ENCODE data around the gene EIF3A. TPM values are rescaled to one million over a fixed set of nuclear protein-coding genes. Genes with fewer than 3 reads are reported as not detected.

Gene EIF3A
- total RNA-seq, 1 donor from 2014 or later = 94.7 TPM

DNA sequence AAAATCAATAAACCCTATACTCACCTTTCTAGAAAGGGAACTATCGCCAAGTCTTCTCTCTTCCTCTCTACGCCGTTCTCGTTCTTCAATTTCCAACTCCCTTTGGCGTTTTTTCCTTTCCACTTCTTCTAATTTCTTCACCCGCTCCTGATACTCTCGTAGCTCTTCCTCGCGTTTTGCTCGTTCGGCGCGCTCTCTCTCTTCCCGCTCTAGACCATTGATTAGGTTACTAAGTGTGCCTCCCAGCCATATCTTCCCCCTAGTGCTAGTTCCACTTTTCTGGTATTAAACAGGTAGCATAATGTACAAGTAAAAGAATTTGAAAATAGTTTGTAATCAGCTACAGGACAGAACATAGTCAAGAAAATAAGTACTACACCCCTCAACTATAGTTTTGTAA lies 30.8 kb downstream of the EIF3A start:
- H3K27ac ChIP-seq = no peak overlapping the region
- intact Hi-C loops (cut with DNase I) = no loop called here
- H3K9me3 ChIP-seq = no peaks in the 10 kb centered on the region
- ATAC-seq (no peak), DNase-seq (no peak)
- peaks cover 99% of the 10 kb centered on the region for H3K36me3 ChIP-seq
- no peaks in the 10 kb centered on the region for H3K27me3 ChIP-seq (ENCODE audit: low read depth)
- no peak overlapping the region for H3K4me3 ChIP-seq
- TF ChIP-seq, protein P1, sequence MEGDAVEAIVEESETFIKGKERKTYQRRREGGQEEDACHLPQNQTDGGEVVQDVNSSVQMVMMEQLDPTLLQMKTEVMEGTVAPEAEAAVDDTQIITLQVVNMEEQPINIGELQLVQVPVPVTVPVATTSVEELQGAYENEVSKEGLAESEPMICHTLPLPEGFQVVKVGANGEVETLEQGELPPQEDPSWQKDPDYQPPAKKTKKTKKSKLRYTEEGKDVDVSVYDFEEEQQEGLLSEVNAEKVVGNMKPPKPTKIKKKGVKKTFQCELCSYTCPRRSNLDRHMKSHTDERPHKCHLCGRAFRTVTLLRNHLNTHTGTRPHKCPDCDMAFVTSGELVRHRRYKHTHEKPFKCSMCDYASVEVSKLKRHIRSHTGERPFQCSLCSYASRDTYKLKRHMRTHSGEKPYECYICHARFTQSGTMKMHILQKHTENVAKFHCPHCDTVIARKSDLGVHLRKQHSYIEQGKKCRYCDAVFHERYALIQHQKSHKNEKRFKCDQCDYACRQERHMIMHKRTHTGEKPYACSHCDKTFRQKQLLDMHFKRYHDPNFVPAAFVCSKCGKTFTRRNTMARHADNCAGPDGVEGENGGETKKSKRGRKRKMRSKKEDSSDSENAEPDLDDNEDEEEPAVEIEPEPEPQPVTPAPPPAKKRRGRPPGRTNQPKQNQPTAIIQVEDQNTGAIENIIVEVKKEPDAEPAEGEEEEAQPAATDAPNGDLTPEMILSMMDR (IDR thresholded peaks at IDR 0.05) = no peak
- H3K4me1 ChIP-seq = no peaks in the 10 kb centered on the region

DNA sequence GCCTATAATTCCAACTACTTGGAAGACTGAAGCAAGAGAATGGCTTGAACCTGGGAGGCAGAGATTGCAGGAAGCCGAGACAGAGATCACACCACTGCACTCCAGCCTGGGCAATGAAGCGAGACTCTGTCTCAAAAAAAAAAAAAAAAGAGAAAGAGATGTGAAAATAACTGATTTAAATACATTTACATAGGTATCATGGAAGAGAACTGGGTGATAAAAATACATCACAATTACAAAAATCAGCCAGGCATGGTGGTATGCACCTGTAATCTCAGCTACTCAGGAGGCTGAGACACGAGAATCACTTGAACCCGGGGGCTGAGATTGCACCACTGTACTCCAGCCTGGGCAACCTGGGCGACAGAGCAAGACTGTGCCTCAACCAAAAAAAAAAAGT lies 31.3 kb downstream of the EIF3A start:
- no peak overlapping the region for H3K27ac ChIP-seq
- H3K9me3 ChIP-seq = no peaks in the 10 kb centered on the region

DNA sequence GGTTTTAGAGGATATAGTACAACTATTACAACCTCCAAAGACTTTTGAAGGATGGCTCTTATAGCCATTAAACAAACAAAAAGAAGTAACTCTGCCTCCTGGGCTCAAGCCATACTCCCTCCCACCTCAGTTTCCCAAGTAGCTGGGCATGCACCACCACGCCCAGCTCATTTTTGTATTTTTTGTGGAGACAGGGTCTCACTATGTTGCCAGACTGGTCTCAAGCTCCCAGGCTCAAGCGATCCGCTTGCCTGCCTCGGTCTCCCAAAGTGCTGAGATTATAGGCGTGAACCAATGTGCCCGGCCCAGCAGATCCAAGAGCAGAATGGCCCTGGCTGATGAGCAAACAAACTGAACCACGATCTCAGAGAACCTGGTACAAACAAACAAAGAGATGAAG lies 35.1 kb downstream of the EIF3A start:
- Histone ChIP-seq H3K27me3 (ENCODE audit: low read depth) (no peaks in the 10 kb centered on the region), H3K36me3 (peaks cover 100% of the 10 kb centered on the region), H3K9me3 (no peaks in the 10 kb centered on the region), H3K4me1 (no peaks in the 10 kb centered on the region), H3K27ac (no peak overlapping the region), H3K4me3 (no peak overlapping the region)
- ATAC-seq (no peak), DNase-seq (no peak)
- intact Hi-C loops (cut with DNase I) = no loop called here
- TF ChIP-seq, protein P1 (IDR thresholded peaks at IDR 0.05) = no peak

More for the DNA sequence above, 31.3 kb downstream of the EIF3A start:
- Histone ChIP-seq H3K4me3 (no peak overlapping the region), H3K36me3 (peaks cover 99% of the 10 kb centered on the region), H3K27me3 (ENCODE audit: low read depth) (no peaks in the 10 kb centered on the region), H3K4me1 (no peaks in the 10 kb centered on the region)
- ATAC-seq = no peak
- intact Hi-C loops (cut with DNase I) = no loop called here
- no peak for DNase-seq
- TF ChIP-seq, protein P1 (IDR thresholded peaks at IDR 0.05) = no peak

DNA sequence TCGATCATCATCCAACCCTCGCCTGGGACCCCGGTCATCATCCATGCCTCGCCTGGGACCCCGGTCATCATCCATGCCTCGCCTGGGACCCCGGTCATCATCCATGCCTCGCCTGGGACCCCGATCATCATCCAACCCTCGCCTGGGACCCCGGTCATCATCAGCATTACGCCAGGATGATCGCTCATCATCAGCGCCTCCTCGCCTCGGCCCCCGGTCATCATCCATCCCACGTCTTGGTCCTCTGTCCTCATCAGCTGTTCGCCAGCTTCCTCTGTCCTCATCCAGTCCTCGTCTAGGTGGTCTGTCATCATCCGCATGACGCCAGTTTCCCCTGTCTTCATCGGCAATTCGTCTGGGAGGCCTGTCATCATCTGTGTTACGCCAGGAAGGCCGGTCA lies 38.4 kb downstream of the EIF3A start:
- no peaks in the 10 kb centered on the region for H3K4me1 ChIP-seq
- peaks cover 100% of the 10 kb centered on the region for H3K36me3 ChIP-seq
- ATAC-seq (no peak), DNase-seq (no peak)
- no peaks in the 10 kb centered on the region for H3K27me3 ChIP-seq (ENCODE audit: low read depth)
- TF ChIP-seq, protein P1 (IDR thresholded peaks at IDR 0.05) = no peak
- no peak overlapping the region for H3K4me3 ChIP-seq
- intact Hi-C loops (cut with DNase I) = no loop called here
- H3K9me3 ChIP-seq = no peaks in the 10 kb centered on the region
- H3K27ac ChIP-seq = no peak overlapping the region

DNA sequence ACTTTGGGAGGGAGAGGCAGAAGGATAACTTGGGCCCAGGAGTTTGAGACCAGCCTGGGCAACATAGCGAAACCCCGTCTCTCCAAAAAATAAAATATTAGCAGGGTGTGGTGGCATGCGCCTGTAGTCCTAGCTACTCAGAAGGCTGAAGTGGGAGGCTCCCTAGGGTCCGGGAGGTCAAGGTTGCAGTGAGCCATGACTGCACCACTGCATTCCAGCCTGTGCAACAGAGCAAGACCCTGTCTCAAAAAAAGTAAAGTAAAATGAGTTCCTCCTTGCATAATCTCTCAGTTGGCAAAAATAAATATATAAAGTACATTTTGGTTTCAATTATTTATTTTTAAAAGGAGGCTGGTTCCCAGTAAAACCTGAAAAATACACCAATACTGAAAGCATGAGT lies 39.3 kb downstream of the EIF3A start:
- peaks cover 100% of the 10 kb centered on the region for H3K36me3 ChIP-seq

More for the DNA sequence above, 39.3 kb downstream of the EIF3A start:
- Histone ChIP-seq H3K9me3 (no peaks in the 10 kb centered on the region), H3K4me1 (no peaks in the 10 kb centered on the region), H3K27me3 (ENCODE audit: low read depth) (no peaks in the 10 kb centered on the region), H3K4me3 (no peak overlapping the region), H3K27ac (no peak overlapping the region)
- no peak for DNase-seq
- TF ChIP-seq, protein P1 (IDR thresholded peaks at IDR 0.05) = no peak
- intact Hi-C loops (cut with DNase I) = no loop called here
- no peak for ATAC-seq
